Left hindlimb (tissue), 1 donor: ENCODE data around the gene ANXA6.

Source experiments
- DNase-seq: peaks from one replicate; pipeline ENCODE4 v3.0.0-alpha.2; 2018

The ANXA6 gene

DNA sequence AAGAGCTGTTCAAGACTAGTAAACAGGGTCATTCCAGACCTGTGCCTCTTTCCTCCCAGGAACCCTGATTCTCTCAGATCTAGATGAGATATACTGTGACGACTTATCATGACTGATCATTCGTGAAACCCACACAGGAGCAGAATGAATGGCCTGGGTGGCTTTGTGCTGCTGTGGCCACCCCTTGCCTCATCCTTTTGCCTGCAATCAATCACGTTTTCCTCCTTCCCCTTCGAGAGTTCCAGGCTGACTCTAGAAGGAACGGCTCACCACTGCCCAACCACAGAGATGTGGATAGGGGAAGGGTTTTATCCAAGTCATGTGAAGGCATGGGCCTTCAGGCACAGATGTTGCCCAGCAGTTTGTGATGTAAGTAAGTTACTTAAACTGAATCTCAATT, 5.8 kb downstream of the ANXA6 start:
- no peak for DNase-seq

DNA sequence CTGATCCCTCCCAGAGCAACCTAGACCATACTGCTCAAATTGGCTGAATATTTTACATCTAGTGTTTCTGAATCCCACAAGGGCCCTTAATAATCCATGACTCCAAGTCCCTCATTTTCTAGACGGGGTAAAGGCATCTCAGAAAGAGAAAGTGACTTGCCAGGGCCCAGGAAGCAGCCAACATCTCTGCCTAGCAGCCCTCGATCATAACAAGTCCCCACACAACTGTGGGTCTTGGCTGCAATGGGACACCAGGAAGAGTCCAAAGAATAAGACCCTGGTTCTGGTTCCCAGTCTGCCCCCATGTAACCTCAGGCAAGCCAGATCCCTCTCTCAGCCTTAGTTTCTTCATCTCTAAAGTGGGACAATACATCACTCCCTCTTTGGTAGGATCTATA, 6.3 kb downstream of the ANXA6 start:
- no peak for DNase-seq

GRCh38 chr5:151150471-151151262, 6.9 kb downstream of the ANXA6 start:
- peak; percentile 89 for DNase-seq

DNA sequence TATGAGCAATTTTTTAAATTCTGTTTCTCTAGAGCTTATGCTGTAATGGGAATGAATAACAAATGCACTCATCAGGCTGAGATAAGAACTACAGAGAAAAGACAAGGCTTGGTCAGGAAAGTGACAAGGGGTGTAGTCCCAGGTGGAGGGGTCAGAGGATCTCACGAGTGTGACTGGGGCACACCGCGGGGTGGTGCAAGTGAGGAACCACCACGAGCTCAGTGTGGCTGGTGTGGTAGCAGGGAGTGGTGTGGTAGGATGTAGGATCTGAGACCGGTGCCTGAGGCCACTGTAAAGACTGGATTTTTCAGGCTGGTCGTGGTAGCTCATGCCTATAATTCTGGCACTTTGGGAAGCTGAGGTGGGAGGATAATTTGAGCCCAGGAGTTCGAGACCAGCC, 9.0 kb downstream of the ANXA6 start:
- DNase-seq, result no peak

- no peak for DNase-seq
Measured at GRCh38 chr5:151147033-151147432, 10.5 kb downstream of the ANXA6 start.

- DNase-seq, result no peak
Measured at GRCh38 chr5:151146061-151146460, 11.5 kb downstream of the ANXA6 start.

GRCh38 chr5:151144922-151145321, 12.7 kb downstream of the ANXA6 start:
- DNase-seq, result no peak

GRCh38 chr5:151144275-151144674, 13.3 kb downstream of the ANXA6 start:
- DNase-seq, result no peak

DNA sequence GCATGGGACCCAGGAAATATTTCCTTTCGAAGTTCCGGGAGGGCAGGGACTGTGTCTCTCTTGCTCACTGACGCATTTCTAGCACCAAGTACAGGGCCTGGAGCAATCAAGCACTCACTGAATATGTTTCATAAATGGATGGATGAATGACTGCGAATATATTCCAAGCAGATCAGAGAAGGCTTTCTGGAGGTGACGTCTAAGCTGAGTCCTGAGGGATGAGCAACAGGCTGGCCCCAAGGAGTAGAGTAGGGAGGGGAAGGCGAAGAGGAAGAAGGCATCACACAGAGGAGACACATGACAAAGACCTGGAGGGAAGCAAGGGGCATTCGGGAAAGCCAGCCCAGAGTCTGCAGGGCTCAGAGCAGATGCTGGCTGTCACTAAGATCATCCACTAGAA, 13.9 kb downstream of the ANXA6 start:
- no peak for DNase-seq

GRCh38 chr5:151142933-151143332, 14.6 kb downstream of the ANXA6 start:
- DNase-seq, result no peak

DNA sequence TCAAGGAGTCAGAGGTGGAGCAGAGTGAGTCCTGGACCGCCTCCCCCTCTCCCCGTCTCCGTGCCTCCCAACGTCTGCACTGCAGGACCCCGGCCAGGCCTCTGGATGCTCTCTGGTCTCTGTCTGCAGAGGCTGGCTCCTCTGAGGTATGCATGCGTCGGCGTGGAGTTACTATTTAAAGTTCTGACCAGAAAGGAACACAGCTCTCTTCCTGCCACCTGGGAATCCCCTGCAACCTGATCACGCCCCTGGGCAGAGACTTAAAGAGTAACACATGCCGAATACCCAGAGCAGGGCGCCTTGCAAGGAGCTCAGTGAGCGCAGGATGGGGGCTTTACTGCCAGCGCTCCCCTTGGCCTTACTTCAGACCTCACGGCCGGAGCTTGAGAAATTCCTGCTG, 16.0 kb downstream of the ANXA6 start:
- peak; percentile 80 for DNase-seq

GRCh38 chr5:151140686-151141459, 16.7 kb downstream of the ANXA6 start:
- DNase-seq, result no peak

GRCh38 chr5:151139646-151140045, 17.9 kb downstream of the ANXA6 start:
- DNase-seq, result no peak

DNA sequence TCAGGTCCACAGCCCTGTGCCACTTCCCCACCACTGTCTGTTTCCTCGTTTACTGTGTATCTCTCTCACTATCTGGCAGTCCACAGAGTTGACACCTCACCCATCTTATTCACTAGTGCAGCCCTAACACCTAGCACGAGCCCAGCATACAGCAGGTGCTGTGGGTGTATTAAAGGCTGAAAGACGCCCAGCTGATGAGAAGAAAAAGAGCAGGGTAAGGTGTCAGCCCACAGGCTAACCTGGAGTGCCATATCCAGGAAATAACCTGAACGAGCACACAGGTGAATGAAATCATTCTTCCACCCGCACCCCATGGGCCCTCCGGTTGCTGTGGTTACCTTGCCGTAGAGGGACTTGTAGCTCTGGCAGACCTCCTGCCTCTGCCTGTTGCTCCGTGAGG, 18.6 kb downstream of the ANXA6 start:
- no peak for DNase-seq

DNA sequence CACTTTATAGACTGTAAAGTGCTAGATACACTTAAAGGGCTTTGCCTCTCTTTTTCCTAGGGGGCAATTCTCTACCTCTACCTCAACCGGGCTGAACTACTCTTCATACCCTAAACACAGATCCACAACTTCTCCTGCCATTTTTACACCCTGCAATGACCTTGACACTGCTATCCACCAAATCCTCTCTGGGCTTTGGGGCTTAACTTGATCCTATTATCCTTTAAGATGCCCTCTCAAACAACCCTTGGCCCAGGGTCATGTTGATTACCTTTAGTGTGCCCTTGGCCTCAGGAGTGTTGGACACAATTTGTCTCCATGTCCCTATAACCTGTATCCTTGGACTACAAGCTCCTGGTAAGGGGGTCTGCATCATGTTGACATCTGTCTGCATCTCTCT, 19.5 kb downstream of the ANXA6 start:
- no peak for DNase-seq

DNA sequence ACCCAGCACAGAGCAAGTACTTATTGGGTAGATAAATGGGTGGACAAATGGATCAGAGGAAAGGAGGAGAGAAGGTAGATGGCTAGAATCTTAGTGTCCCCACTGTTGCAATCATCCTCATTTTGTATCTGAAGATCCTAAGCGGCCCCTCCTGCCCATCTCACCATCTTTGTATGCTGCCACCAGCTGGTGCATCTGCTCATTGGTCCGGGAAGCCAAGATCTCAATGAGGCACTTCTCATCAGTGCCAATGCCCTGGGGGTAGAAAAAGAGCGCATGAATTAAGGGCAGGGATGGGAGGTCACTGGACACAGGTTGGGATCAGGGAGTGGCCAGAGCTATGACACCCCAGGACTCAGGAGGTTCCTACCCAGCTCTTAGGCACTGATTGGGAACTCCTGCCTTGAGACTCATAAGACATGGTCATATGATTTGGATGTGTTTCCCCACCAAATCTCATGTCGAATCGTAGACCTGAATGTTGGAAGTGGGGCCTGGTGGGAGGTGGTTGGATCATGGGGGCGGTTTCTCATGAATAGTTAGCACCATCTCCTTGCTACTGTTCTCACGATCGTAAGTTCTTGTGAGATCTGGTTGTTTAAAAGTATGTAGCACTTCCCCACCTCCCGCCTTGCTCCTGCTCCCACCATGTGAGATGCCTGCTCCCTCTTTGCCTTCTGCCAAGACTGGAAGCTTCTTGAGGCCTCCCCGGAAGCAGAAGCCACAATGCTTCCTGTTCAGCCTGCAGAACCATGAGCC, 20.3 kb downstream of the ANXA6 start:
- DNase-seq, result no peak

- DNase-seq, result no peak
Measured at GRCh38 chr5:151134228-151134627, 23.4 kb downstream of the ANXA6 start.

DNA sequence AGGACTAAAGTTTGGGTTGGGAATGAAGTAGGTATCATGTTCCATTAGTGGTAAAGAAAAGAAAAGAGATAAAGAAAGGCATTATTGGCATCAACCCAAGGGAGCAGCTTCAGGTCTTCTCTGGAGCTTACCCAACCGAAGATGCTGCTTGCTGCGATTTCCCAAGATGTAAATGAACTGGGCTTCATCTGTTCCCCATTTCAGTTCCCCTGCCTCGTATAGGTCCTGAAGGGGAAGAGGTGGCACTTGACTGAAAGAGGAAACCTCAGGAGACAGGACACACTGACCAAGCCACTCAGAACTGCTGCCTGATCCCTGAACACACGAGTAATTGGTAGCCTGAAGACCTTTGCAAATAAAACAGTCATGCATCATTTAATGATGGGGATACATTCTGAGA, 24.6 kb downstream of the ANXA6 start:
- no peak for DNase-seq

DNA sequence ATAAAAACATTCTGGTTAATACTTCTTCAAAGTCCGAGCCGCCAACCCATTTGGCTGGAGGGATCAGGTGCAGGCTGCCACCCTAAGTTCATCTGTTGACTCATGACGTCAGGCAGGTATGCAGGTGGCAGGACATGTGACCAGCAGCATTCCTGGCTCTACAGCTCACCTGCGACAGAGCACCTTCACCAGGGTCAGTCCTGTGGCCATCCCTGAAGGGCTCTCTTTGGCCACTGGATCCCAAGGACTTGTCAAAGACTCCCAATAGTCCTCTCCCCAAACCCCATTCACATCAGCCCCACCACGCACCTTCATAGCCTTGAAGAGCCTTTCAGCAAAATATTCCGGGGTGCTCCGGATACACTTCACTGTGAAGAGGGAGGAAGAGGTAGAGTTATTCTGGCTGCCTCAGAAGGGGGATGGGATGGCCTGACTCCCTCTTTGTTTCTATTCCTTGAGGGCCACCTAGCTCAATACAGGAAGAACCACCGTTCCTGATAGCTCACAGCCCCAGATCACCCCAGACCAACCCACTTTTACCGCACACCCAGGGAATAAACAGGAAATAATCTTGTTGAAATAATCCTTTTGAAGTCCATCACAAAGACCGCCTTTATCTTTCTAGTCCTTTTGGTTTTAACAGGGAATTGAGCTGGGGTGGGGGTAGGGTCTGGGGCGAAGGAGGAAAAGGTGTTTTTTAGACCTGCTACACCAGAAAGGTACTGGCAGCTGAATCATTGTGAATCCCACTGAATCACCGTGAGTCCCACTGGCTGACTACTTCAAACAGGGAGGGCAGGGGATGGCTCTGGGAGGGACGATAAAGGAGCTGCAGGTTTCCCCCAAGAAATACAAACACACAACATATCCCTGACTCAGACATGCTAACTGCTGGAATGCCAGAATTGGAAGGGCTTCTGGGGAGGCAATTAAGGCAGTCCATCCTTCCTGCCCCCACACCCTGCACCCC, 26.4 kb downstream of the ANXA6 start:
- DNase-seq, result no peak

DNA sequence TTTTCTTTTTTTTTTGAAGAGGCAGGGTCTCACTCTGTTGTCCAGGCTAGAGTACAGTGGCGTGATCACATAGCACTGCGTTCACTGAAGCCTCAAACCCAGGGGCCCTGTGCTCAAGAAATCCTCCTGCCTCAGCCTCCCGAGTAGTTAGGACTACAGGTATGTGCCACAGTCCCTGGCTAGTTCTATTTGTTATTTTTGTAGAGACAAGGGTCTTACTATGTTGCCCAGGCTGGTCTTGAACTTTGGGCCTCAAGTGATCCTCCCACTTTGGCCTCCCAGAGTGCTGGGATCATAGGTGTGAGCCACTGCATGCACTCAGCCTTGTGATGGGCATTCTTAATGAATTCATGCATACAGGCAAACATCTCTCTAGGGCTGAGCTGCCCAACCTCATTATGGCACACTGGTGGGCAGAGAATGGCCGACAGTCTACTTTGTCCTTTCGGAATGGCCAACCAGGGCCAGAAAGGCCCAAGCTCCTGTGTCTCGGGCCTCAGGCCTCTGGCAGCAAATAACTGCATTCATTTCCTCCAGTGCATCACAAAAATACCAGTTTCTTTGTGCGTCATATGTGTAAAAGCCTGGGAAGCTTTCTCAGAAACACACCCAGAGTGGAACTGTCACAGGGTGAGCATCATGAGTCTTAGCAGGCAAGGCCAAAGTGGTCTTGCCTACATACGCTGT, 27.2 kb downstream of the ANXA6 start:
- DNase-seq, result no peak

- DNase-seq, result no peak
Measured at GRCh38 chr5:151128817-151129216, 28.8 kb downstream of the ANXA6 start.

DNA sequence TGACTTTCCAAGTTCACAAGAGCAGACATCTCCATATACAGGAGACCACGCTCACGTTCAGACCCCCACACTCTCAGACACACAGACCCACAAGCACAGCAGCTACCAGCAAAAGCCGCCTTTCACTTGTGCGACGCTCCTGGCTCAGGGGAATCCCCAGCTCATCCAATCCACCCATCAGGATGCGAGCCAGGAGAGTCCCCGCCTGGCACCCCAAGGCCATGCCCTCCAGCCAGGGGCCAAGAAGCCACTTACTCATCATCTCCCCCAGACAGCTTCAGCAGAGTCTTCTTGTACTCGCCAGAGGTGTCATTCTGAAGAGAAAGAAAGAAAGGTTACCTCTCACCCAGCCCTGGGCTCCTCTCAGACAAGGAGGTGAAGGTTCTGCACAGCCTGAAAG, 29.7 kb downstream of the ANXA6 start:
- DNase-seq, result no peak
